HG03520 (cell line): ENCODE results near the gene PGA4.

Source experiments
- ATAC-seq: cut with Tn5 transposase; IDR thresholded peaks from one replicate; pipeline ENCODE4 v1.9.1; 2021; ENCODE audit warnings: mild to moderate bottlenecking, moderate library complexity; ENCODE audit not compliant: unreplicated experiment

Gene PGA4

GRCh38 chr11:61277186-61278000, 55.2 kb downstream of the PGA4 start:
- ATAC-seq = no peak

GRCh38 chr11:61278001-61278470, 55.9 kb downstream of the PGA4 start:
- ATAC-seq = no peak

GRCh38 chr11:61279934-61280659, 58.0 kb downstream of the PGA4 start:
- ATAC-seq = no peak

GRCh38 chr11:61280883-61281580, 58.9 kb downstream of the PGA4 start:
- ATAC-seq = no peak
